Measurements from ENCODE around the gene CAMK4.
"Not testable (repeated sequence)": the region's sequence is repeated elsewhere in the genome, so short reads cannot be mapped to it uniquely, and the experiment has no call there.

CAMK4 gene

DNA sequence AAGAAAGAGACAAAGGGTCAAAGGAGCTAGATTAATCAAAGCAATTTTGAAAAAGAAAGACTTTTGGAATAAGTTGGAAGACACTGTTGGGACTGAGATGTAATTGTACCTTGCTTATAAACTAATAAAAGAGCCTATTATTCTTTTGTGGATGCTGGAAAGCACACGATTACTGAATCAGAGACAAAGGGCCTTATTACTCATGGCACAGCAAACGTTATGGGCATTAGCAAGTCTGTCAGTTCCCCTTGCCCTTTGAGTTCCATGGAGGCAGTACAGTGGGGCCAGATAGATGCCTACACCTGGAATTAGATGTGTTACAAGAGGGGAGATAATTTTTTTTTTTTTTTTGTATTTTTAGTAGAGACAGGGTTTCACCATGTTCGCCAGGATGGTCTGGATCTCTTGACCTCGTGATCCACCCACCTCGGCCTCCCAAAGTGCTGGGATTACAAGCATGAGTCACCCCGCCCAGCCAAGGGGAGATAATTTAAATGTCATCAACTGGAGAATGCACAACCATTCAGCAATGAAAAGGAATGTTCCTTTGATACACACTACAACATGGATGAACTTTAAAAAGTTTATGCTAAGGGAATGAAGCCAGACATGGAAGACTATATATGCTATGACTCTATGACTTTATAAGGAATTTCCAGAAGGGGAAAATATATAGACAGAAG lies 159.2 kb downstream of the CAMK4 start:
- no peak for DNase-seq (ENCODE audit: low read depth in 2 of 2)

DNA sequence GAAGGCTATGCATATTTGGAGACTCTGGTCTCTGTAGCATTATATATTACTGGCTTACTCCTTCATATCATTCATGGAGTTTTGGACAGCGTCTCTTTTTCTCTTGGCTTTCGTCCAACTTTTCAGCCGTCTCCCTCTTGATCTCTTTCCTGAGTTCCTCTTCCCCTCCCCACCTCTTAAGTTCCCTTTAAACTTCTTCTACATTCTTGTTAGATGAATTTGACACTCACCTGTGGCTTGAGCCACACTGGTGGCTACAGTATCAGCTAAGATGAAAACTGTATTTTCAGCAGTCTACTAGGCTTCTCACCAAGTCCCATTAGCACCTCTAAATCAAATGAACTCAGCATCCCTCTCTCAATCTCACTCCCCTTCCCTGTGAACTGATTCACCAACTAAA lies 160.0 kb downstream of the CAMK4 start:
- no peak for DNase-seq (ENCODE audit: low read depth in 2 of 2)

DNA sequence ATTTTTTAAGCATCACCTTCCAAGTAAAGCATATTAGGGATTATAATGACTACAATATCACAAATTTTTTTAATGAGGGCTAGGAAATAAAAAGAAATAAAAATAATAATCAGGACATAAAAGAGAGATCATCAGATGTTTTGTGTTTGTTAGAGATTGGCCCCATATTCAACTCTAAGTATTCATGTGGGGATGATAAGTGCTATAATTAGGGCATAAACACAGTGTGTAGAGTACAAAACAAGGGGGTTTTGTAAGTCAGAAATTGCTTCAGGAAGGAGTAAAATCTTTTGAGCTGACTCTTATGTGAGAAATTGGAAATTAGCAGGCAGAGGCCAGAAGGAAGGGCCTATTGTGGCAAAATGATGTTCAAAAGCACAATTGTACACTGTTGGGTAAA lies 160.9 kb downstream of the CAMK4 start:
- no peak for DNase-seq (ENCODE audit: low read depth in 2 of 2)

DNA sequence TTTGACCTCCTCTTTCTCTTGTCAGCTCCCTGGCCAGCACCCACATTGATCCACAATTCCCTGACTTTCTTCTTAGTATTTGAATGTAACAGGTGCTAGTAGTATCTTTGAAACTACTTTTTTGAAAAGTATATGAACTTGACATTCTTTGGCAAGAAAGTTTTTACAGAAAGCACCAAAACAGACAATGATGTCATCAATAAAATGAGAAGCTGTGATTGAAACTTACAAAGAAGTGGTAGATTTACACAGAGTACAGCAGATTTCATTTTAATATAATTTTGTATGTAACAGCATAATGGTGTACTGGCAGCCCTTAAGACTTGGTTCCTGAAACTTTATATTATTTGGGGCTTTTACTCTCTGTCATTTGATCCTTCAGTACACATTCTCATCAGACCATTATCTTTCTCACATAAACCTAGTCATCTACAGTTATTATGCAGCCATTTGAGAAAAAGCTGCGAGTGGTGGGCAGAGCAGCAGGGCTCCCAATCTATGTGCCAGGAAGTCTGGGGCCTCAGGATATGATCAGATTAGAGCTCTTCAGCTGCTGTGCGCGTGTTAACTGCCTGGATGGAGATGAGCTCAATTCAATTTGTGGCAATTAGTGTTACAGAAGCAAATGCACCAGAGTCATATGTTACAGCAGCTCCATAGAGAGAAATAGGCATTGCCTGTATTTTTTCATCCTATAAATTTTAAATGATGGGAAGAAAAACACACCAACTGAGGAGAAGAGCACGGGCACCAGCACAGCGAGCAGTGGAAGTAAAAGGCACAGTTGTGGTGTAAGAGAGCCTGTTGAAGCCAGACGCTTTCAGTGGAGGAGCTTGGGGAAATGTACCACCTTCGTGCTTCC lies 162.0 kb downstream of the CAMK4 start:
- no peak for DNase-seq (ENCODE audit: low read depth in 2 of 2)

DNA sequence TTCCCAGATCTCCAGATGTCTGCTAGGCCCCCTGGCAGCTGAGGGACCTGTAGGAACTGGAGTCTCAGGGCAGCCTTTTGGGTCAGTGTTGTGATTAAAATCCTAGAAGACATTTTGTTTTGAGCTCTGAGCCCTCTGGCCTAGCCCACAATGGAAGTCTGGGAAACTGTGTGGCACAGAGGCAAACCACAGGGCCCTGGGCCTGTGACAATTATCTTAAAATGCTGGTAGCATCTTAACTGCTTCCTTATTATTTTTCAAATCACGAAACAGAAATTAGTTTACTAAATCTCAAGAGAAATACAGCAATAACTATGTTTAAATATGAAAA lies 162.6 kb downstream of the CAMK4 start:
- DNase-seq (ENCODE audit: low read depth in 2 of 2) = no peak

DNA sequence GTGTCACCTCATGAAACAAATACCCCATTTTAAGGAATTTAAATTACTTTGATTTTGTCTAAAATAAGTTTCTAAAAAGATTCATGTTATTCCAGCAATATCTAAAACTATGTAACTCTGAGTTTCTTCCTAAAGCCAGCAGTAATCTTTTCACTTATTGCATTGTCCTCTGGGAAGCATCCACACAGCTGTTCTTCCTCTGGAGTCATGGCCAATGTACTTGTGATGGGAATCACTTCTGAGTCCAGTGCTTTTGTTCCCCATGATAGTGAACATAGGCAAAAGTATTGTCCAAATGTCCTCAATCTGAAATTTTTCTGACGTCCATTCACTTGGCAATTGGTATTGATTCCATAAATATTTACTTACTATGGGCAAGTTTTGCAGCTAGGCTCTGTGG lies 163.2 kb downstream of the CAMK4 start:
- DNase-seq (ENCODE audit: low read depth in 2 of 2) = no peak

DNA sequence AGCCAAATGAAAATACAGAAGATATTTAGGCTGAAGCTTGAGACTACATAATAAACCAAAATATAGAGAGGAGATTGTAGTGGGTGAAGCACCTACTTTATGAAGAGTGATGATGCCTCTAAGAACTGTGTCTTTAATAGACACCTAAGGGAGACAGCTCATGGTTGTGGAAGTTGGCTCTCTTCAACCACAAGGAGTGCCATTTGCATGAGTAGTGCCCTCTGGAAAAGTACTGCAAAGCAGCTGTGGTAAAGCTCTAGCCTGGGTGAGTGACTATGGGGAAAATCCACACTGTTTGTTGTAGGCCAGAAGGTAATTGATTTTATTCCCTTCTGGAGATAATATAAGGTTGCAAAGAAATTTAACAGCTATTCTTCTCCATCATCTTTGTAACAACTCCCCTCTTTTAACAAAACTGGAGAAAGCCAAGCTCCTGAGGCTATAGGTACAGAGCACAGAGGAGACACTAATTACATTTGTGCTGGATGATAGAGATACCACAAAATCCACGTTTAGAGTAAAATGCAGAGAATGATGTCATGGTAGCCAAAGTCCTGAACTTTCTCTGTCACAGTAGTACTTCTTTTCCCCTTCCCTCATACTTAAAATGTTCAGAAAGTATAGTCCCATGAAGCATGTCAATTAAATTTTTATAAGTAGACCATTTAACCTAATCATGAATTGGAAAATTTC lies 165.4 kb downstream of the CAMK4 start:
- no peak for DNase-seq (ENCODE audit: low read depth in 2 of 2)

DNA sequence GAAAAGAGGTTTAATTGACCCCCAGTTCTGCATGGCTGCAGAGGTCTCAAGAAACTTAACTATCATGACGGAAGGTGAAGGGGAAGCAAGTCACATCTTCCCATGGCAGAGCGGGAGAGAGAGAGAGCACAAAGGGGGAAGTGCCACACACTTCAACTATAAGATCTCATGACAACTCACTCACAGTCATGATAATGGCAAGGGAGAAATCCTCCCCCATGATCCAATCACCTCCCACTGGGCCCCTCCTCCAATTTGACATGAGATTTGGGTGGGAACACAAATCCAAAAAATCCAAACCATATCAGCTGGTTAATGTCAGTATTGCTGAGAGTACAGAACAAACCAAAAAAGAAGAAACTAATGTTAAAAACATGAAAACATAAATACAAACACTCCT lies 168.0 kb downstream of the CAMK4 start:
- no peak for DNase-seq (ENCODE audit: low read depth in 2 of 2)

DNA sequence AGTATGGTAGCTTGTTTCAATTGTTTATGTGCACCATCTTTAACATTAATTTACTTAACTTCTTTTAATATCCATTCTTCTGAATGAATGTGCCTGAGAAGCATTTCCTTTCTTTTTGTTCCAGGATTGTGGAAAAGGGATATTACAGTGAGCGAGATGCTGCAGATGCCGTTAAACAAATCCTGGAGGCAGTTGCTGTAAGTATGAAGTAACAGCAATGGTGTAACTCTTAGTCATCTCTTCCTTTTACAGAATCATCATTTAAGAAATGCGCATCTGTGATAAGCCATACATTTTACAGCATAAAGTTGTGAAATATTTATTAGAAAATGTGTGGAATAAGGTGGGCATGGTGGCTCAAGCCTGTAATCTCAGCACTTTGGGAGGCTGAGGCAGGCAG lies 170.4 kb downstream of the CAMK4 start:
- DNase-seq (ENCODE audit: low read depth in 2 of 2) = no peak

DNA sequence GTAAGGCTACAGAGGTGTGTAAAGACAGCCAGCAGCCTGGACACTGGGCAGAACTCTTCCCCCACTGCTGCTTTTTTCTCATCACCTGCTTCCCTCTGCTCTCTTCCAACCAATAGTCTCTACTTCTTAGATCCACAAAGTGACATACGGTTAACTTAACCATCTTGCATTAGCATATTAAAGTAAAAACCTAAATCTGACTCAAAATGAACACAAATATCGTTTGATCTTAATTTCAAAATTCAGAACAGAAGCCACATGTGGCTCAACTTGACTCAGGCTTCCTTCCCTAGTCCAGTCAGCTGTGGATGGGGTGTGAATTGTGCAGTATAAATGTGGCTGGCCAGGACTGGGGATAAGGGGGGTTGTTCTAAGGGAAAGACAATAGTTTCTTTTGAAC lies 173.8 kb downstream of the CAMK4 start:
- no peak for DNase-seq (ENCODE audit: low read depth in 2 of 2)

DNA sequence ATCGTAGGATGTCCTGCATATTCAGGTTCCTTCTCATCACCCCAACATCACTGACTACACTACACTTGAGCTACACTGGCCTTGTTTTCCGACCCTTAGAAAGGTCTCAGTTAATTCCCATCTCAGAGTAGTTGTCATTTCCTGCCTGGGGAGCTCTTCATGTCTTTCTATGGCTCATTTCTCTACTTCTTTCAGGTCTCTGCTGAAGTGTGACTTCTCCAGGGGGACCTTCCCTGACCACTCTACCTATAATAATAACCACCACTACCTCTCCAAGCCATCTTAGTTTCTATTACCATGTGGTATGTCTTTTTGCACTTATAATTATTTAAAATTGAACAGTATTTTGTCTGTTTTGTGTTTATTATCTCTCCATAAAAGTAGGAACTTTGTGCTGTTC lies 174.9 kb downstream of the CAMK4 start:
- DNase-seq (ENCODE audit: low read depth in 2 of 2) = no peak

DNA sequence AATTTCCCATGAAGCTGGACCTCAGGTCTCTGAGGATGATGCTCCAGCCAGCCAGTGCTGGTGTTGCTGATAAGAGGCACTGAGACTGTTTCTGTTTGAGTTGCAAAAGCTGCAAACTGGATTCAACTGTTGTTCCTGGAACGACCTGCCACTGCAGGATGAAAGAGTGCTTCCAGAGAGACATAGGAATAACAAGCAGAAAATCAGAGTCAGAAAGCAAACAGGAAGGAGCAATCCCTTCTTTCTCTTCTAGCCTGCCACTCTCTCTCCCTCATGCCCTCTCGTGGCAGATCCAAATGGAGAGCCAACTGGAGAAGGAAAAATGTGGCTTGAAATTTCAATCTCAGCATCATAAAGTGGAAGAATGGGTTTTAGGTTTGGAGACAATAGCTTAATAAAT lies 177.7 kb downstream of the CAMK4 start:
- no peak for DNase-seq (ENCODE audit: low read depth in 2 of 2)

DNA sequence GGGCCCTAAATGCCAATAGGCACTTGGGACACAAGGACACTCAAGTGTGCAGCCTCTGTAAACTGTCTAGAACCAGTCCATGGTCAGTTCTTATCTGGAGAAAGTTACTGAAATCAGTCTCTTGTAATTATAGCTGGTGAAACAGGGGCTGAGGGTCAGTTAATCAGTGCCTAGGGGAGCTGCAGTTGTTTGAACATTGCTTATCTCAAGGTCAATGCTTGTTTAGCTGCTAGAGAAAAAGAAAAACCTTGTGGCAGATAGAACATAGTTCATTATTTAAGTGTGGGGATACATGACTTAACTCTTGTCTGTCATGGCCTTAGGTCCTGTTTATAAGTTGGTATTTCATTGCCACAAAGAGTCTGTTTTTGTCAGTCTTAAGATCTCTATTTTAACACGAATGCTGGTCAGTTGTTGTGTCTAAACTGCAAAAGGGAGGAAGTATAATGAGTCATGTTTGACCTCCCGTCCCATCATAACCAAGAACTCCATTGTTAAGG lies 180.1 kb downstream of the CAMK4 start:
- no peak for DNase-seq (ENCODE audit: low read depth in 2 of 2)

DNA sequence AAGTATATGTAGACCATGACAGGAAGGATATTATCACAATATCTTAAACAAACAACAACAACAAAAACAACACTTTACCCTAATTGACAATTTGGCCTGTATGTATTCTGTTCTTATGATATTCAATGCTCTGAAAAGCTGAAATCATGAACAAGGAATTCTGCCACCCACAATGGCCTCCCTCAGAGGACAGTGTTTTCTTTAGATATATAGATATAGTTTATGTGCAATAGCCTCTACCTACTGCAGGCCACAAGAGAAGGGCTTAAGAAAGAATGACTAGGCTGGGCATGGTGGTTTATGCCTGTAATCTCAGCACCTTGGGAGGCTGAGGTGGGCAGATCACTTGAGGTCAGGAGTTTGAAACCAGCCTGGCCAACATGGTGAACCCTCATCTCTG lies 183.4 kb downstream of the CAMK4 start:
- DNase-seq (ENCODE audit: low read depth in 2 of 2) = no peak

DNA sequence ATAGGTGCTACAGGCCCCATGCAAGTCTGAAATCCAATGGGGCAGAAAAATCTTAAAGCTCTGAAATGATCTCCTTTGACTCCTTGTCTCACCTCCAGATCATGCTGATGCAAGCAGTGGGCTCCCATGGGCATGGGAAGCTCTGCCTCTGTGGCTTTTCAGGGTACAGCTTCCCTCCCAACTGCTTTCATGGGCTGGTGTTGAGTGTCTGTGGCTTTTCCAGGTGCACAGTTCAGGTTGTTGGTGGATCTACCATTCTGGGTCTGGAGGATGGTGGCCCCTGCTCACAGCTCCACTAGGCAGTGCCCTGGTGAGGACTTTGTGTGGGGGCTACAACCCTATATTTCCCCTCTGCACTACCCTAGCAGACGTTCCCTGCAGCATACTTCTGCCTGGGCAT lies 184.6 kb downstream of the CAMK4 start:
- DNase-seq (ENCODE audit: low read depth in 2 of 2) = no peak

DNA sequence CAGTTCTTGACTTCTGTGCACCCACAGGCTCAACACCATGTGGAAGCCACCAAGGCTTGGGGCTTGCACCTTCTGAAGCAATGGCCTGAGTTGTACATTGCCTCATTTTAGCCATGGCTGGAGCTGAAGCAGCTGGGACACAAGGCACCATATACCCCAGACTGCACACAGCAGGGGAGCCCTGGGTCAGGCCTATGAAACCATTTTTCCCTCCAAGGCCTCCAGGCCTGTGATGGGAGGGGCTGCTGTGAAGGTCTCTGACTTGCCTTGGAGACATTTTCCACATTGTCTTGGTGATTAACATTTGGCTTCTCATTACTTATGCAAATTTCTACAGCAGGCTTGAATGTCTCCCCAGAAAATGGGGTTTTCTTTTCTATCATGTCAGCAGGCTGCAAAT lies 185.1 kb downstream of the CAMK4 start:
- not testable (repeated sequence) for DNase-seq (ENCODE audit: low read depth in 2 of 2)

DNA sequence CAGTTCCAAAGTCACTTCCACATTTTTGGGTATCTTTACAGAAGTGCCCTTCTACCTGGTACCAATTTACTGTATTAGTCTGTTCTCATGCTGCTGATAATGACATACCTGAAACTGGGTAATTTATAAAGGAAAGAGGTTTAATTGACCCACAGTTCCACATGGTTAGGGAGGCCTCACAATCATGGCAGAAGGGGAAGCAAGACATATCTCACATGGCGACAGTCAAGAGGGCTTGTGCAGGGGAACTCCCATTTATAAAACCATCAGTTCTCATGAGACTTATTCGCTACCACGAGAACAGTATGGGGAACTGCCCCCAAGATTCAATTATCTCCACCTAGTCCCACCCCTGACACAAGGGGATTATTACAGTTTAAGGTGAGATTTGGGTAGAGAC lies 185.9 kb downstream of the CAMK4 start:
- not testable (repeated sequence) for DNase-seq (ENCODE audit: low read depth in 2 of 2)

DNA sequence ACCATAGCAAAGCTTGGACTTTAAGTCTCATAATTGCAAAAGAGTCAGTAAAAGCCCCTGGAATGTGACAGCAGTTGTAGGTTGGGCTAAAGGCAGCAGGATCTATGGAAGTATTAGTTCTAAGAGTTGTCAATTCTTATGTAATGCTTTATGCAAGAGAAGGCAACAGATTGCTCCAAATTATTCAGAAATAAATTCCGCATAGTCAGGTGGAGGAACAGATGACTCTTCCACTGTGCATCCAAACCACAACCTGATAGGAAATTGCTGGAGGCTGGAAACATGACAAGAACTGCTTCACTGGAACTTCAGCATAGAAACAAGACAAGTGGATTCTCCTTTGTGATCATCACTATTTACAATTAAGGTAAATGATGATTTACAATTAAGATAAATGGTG lies 187.1 kb downstream of the CAMK4 start:
- no peak for DNase-seq (ENCODE audit: low read depth in 2 of 2)

DNA sequence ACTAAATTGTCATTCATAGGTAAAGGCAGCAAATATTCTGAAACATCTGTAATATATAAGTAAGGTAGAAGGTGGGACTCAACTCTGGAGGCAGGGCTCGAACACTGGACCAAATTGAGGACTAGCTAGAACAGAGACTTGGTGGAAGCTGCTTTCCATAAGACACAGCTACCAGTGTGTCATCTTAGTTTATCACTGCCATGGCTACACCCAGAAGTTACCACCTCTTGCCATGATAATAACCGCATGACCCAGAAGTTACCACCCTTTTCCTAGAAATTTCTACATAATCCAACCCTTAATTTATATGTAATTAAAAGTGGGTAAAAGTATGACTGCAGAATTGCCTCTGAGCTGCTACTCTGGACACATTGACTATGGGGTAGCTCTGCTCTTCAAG lies 188.4 kb downstream of the CAMK4 start:
- DNase-seq (ENCODE audit: low read depth in 2 of 2) = no peak

DNA sequence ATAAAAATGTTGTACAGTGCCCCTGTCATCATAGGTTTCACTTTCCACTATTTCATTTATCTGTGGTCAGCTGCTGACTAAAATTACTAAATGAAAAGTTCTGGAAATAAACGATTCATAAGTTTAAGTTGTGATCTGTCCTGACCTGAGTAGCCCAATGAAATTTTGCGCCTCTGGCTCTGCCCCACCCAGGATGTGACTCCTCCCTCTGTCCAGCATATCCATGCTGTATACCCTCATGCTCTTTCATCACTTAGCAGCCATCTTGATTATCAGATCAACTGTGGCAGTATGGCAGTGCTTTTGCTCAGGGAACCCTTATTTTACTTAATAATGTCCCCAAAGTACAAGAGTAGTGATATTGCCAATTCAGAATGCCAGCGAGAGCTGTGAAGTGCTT lies 190.9 kb downstream of the CAMK4 start:
- no peak for DNase-seq (ENCODE audit: low read depth in 2 of 2)

DNA sequence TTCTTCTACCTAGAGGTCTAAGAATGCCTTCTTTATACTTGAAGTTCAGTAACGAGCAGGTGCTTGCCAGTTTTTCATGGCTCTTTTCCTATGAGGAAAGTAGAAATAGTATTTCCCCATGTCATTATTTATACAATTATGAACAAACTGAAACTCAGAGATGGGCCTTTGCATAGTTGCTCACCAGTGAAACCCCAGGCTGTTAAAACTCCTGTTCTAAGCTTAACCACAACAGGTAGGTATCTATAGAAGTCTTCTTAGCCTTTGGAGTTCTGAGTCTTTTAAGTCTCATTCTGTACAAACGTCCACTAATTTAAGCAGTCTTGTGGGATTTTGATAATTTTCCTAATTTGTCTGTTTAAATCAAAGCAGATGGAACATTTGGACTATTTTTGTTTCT lies 198.1 kb downstream of the CAMK4 start:
- DNase-seq (ENCODE audit: low read depth in 2 of 2) = no peak

DNA sequence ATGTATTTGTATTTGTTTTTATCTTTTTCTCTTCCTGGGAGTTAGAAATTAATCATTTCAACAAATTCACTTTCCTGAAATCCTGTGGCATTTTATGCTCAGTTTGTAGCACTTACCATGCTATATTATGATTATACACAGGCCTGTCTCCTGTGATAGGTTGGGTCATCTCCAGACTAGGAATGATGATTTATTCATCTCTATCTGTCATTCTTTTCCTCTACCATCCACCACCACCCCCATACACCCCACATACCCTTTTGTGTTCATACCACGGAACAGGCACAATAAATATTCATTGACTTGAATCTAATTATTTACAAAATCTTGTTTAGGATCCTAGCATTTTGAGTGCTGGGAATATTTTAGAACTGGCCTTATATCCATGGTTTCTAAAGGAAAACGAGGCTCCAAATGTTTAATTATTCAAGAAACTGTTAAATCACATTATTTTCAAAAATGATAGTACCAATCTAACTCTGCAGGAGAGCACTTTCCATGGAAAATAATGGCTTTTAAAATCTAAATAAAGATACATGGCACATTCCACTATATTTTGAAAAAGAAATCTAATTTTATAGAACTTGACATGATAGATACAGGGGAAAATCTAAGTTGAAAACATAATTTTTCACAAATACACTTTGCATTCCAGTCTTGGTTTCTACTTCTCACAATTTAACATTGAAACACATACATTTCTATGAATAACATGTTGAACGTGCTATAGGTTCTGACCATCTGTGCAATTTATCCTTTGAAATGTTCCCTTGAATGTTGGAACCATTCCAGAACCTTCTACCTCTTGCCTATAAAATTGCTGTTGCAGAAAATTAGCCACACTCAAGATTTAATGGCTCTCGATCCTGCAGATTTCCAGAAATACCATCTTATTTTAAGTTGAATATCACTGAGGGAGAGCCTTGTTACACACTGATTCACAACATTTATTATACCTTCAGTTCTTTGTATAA lies 198.8 kb downstream of the CAMK4 start:
- DNase-seq (ENCODE audit: low read depth in 2 of 2) = no peak

Measured in stimulated activated CD4-positive, alpha-beta T cell treated with anti-CD3 and anti-CD28 coated beads, Interleukin-12 subunit alpha, Interleukin-12 subunit beta, amount 100 ng/mL, for 24 hours (primary cell).